Astrocyte of the hippocampus (primary cell): Measurements from ENCODE around the gene MUC20.

Experiments
- DNase-seq: peaks from one replicate; pipeline ENCODE4 v3.0.0; 2011; ENCODE audit warnings: low read depth, low spot score

The MUC20 gene

GRCh38 chr3:195755391-195755790 is 34.6 kb downstream of the MUC20 start:
- DNase-seq, result no peak

- DNase-seq, result no peak
Measured at GRCh38 chr3:195755791-195756676, 35.3 kb downstream of the MUC20 start.

- no peak for DNase-seq
Measured at GRCh38 chr3:195757438-195757770, 36.6 kb downstream of the MUC20 start.

DNA sequence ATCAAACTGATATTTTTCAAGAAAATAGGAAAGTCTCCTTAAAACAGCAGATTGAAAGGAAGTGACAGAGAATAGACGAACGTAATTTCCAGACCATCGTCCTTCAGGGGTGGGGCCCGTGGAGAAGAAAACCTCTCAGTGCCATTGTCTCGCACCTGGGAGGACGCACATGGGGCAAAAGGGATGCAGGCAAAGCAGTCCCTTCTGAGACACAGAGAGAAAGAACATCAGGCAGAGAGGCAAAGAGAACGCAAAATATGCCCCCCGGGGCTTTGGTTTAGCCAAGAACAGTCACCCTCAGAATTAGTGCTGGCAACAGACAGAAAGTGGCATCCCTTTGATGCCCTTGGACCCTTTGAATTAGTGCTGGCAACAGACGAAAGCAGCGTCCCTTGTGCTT is 37.0 kb downstream of the MUC20 start:
- no peak for DNase-seq

- no peak for DNase-seq
Measured at GRCh38 chr3:195758721-195759353, 38.1 kb downstream of the MUC20 start.

DNA sequence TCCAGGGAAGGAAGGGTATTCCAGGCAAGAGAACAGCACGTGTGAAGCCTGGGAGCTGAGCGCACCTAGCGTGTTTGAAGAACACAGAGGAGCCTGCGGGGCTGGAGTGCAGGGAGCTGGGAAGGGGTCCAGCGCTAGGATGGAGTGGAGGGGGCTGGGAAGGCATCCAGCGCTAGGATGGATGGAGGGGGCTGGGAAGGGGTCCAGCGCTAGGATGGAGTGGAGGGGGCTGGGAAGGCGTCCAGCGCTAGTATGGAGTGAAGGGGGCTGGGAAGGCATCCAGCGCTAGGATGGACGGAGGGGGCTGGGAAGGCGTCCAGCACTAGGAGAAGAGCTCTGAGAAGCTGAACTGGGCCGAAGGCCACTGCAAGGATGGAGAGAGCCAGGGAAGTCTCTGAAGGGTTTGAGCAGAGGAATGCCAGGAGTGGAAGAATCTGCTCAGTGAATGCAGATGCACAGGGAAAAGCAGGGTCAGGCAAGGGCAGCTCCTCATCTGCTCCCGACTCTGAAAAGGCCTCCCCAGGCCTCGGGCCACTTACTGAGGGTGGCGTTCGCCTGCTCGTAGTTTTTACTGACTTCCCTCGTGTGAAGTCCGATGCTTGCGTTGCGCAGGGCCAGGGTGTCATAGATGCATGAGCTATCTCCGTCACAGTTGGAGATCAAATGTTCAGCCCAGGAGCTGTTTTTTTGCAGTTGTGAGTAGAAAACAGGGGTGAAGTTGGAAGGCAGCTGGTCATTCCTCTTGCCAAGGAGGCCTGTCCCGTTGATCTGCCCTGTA is 39.8 kb downstream of the MUC20 start:
- DNase-seq, result no peak

DNA sequence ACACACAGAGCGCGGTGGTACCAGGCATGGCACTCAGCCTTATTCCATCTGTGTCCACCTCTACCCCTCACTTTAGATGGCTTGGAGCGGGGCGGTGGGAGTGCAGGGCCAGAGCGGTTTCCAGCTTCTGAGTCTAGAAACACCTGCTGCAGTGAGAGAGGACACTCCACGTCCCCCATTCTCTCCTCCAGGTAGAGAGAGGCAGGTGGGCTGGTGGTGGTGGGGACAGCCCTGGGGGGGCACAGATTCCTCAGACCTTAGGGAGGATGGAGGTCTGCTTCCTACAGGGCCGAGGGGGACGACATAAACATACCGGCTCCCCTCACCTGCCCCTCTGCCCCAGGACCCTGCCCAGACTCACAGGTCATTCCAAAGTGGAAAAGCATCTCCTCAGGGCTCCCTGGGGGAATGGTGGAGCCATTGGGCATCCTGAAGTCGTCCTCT is 40.4 kb downstream of the MUC20 start:
- DNase-seq, result no peak

GRCh38 chr3:195761567-195762248 is 40.9 kb downstream of the MUC20 start:
- DNase-seq, result no peak

DNA sequence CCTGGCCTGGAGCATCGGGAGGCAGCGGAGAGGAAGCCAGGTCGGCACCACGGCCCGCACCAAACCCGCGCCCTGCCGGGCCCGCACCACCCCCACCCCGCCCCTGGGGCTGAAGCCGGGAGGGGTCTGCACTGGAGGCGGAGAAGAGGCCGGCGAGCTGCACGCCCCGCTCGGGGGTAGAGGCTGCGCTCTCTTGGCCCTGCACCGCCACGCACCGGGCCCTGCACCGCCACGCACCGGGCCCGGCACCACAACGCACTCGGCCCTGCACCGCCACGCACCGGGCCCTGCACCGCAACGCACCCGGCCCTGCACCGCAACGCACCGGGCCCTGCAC is 41.4 kb downstream of the MUC20 start:
- no peak for DNase-seq

DNA sequence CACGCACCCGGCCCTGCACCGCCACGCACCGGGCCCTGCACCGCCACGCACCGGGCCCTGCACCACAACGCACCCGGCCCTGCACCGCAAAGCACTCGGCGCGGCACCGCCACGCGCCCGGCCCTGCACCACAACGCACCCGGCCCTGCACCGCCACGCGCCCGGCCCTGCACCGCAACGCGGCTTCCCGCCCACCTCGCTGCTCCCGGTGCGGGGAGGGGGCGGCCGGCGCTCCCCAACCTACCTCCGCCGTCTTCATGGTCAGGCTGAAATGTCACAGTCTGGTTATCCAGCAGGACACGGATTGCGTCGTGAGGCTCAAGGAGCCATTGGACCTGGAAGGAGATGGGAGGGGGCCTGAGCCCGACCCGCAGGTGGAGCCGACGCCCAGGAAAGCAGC is 41.8 kb downstream of the MUC20 start:
- DNase-seq, result no peak

GRCh38 chr3:195763076-195763830 is 42.5 kb downstream of the MUC20 start:
- no peak for DNase-seq

GRCh38 chr3:195763843-195764825 is 43.4 kb downstream of the MUC20 start:
- DNase-seq, result no peak

GRCh38 chr3:195764961-195765706 is 44.4 kb downstream of the MUC20 start:
- DNase-seq, result no peak

DNA sequence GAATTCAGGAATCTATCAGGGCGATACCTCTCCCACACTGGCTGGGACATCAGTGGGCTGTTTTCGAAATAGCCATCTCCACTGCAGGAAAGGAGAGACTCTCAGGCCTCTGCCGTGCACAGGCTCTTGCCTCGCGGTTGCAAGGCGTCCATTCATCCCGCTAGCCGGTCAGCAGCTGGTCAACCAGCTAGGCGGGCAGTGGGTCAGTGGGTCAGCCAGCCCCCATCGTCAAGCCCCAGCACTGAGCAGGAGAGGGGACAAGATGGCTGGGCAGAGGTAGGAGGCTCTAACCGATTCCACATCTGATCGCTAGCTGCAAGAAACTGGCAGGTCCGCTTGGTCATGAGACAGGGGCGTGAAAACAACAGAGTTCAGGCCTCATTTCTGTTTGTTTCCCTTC is 45.9 kb downstream of the MUC20 start:
- no peak for DNase-seq

GRCh38 chr3:195767792-195768191 is 47.0 kb downstream of the MUC20 start:
- no peak for DNase-seq

DNA sequence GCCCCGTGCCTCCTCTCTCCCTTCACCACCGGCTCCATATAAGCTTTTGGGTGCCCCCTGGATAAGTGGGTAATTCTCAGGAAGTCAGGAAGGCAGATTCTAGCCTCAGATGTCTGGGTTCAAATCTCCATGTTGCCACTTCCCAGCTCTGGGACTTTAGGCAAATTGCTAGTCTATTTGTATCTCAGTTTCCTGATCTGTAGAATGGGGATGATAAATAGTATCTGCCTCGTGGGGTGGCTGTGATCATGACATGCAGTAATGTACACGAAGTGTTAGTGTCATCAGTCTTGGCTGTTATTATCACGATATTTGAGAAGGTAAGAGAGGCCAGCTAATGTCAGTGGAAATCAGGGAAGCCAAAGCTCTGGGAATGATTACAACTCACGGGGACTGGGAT is 47.6 kb downstream of the MUC20 start:
- no peak for DNase-seq

- DNase-seq, result no peak
Measured at GRCh38 chr3:195768831-195769303, 48.1 kb downstream of the MUC20 start.

GRCh38 chr3:195769551-195769950 is 48.8 kb downstream of the MUC20 start:
- DNase-seq, result no peak
